Stimulated activated CD8-positive, alpha-beta memory T cell treated with anti-CD3 and anti-CD28 coated beads, Interleukin-7, amount 100 ng/mL, for 48 hours (primary cell): ENCODE results near the gene TNNT3.
"Not testable (repeated sequence)": the region's sequence is repeated elsewhere in the genome, so short reads cannot be mapped to it uniquely, and the experiment has no call there.

Experiments
- DNase-seq, 2 donors: peaks; one replicate each; pipeline ENCODE4 v3.0.0-alpha.2; 2020; ENCODE audit warnings: low read depth in 1 of 2; ENCODE audit errors: extremely low read depth in 1 of 2

The TNNT3 gene

DNA sequence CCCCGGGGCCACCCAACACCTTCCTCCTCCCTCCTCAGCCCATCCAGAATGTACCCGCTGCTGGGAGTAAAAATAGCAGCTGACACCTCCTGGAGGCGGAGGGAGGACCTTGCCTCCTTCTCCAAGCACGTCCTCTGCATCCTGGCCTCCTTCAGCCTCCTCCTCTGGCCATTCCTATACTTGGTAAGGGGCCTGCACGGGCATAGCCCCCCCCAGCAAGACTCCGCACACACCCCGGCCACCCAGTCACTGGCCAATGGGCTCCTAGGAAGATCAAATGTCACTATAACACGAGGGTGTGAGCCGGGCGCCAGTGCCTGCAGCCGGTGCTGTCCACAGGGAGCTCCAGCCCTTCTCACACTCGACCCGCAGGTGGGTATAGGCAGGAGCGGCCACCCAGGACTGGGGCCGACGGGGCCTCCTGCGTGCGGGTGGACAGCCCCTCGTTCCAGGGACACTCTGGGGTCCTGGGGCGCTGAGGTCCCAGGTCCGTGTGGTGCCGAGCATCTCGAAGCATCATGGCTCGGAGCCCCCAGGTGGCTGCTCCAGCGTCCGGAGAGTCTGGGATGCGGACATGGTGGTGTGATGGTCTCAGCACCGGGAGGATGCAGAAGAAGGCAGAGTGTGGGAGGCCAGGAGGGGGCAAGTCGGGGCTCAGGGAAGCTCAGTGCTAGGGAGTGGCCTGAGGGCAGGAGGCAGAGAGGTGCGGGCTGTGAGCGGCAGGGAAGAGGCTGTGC is at the start of gene TNNT3:
TNNT3 (plus strand) TSS at position 313 of the 737 bp plus-strand sequence. CDS start 3,172 bp downstream, outside the sequence.
- DNase-seq = no peak

DNA sequence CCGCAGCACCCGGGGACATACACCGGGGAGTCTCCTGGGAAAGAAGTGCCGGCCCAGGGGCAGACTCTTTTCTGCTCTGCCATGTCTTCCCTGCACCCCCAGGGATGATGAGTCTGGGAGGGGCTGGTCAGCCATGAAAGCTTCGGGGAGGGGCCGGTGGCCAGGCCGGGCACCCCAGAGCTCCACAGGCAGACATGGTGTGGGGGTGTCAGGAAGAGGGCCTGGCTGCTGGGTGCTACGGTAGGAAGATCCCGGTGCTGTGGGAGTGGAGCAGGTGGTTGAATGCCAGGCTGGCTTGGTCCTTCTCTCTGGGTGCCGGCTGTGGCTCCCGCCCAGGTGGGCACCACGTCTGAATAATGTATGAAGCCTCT is 49.2 kb upstream of the TNNT3 start:
- no peak for DNase-seq

DNA sequence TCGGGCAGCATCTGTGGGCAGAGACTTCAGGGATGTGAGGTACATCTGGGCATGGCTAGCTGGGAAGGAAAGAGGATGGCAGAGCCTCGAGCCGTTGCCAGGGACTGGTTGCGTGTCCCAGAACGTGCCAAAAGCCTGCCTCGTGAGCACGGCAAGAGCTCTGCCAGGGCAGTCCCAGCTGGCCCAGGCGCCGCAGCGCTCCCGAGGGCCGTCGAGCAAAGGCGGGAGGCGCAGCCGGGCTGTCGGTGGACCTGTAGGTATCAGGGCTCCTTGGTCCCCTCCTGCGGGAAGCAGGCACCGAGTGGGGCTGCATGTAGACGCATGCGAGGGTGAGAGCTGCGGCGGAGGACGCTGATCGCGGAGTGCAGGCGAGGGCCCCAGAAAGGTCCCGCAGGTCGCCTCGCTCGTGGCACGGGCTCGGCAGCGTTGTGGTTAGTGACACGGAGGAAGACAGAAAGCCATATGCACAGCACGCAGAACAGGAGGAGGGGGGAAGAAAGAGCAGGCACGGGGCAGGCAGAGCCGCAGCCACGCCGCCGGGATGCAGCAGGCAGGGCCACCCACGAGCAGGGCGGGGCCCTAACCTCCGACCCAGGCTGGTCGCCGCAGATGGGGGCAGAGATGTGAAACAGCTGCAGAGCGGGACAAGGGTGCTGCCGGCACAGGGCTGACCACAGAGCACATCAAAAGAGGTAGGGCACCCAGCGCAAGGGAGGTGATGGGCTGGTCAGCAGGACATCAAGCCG is 48.6 kb upstream of the TNNT3 start:
- DNase-seq = no peak

DNA sequence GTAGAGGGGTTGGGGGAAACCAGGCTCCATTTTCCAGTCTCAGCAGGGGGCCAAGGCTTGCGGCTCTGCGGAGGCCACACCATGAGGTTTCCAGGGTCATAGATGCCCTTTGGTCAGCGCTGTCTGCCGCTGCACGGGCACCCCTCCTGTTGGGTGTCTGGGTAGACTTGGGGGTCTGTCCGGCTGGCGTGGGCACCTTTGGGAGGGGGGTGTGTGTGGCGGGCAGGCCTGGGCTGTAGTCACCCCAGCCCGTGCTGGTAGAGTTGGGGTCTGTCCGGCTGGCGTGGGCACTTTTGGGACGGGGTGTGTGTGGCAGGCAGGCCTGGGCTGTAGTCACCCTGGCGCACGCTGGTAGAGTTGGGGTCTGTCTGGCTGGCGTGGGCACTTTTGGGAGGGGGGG is 48.0 kb upstream of the TNNT3 start:
- DNase-seq = no peak

DNA sequence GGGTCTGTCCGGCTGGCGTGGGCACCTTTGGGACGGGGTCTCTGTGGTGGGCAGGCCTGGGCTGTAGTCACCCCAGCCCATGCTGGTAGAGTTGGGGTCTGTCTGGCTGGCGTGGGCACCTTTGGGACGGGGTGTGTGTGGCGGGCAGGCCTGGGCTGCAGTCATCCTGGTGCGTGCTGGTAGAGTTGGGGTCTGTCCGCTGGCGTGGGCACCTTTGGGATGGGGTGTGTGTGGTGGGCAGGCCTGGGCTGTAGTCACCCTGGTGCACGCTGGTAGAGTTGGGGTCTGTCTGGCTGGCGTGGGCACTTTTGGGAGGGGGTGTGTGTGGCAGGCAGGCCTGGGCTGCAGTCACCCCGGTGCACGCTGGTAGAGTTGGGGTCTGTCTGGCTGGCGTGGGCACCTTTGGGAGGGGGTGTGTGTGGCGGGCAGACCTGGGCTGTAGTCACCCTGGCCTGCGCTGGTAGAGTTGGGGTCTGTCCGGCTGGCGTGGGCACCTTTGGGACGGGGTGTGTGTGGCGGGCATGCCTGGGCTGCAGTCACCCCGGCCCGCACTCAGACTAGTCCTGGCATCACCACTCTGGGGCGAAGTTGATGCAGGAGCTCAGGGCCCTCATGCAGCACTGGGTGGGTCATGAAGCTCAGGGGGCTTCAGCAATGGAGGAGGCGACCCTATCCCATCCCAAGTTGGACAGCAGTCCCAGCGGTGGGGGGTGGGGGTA is 47.1 kb upstream of the TNNT3 start:
- no peak for DNase-seq

DNA sequence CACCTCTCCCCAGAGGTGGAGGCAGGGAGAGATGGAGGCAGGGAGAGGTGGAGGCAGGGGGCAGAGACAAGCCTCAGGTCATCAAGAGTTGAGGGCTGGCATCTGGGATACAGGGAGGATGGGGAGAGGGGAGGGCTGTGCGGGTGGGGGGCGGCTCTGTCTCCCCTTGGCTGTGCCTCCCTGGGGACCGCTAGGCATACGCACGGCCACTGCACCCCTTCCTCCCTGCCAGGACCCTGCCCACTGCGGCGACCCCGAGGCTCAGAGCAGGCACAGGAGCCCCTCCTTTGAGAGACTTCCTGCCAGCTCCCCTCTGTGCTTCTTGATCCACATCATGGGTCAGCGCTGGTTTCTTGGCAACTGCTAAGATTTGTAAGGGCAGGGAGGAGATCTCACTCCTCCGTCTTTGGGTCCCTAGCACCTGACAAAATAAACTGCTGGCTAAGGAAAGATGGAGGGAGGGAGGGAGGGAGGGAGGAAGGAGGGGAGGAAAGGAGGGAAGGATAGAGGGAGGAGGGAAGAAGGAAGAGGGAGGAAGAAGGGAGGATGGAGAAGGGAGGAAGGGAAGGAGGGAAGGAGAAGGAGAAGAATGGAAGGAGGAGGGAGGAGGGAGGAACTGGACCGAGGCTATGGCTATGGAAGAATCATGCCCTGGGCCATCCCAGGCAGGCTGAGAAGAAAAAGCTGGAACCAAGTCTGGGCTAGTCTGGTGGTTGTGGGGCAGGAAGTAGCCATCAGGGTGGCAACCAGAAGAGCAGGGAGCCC is 46.3 kb upstream of the TNNT3 start:
- DNase-seq = no peak

DNA sequence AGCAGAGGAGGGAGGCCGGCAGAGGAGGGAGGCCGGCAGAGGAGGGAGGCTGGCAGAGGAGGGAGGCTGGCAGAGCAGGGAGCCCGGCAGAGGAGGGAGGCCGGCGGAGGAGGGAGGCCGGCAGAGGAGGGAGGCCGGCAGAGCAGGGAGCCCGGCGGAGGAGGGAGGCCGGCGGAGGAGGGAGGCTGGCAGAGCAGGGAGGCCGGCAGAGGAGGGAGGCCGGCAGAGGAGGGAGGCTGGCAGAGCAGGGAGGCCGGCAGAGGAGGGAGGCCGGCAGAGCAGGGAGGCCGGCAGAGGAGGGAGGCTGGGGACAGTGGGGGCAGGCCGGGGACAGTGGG is 45.7 kb upstream of the TNNT3 start:
- not testable (repeated sequence) for DNase-seq

DNA sequence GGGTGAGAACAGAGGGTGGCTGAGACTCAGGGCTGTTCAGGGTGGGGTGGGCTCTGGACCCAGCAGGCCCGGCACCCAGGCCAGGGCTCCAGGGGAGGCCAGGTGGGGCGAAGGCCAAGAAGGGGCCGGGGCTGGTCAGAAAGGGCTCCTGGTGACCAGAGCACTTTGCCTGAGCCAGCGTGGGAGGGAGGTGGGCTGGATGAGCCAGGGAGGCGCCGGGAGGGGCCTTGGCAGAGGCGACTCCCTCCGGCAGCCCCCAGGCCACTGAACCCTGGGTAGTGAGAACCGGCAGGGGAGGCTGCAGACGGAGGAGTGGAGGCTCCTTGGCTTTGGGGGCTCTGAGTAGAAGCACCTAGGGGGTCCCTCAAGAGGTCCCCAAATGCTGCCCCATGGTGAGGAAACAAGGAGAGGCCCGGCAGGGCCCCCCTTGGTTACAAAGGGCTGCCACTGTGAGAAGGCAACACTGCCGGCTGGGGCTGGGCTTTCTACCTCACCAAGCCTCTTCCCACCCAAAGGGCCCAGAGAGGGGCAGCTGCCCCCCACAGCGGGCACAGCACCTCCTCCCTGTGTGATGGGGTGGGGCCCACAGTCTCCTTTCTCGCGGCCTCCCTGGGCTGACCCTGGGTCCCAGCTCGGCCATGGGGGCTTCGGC is 44.9 kb upstream of the TNNT3 start:
- DNase-seq = not testable (repeated sequence)

DNA sequence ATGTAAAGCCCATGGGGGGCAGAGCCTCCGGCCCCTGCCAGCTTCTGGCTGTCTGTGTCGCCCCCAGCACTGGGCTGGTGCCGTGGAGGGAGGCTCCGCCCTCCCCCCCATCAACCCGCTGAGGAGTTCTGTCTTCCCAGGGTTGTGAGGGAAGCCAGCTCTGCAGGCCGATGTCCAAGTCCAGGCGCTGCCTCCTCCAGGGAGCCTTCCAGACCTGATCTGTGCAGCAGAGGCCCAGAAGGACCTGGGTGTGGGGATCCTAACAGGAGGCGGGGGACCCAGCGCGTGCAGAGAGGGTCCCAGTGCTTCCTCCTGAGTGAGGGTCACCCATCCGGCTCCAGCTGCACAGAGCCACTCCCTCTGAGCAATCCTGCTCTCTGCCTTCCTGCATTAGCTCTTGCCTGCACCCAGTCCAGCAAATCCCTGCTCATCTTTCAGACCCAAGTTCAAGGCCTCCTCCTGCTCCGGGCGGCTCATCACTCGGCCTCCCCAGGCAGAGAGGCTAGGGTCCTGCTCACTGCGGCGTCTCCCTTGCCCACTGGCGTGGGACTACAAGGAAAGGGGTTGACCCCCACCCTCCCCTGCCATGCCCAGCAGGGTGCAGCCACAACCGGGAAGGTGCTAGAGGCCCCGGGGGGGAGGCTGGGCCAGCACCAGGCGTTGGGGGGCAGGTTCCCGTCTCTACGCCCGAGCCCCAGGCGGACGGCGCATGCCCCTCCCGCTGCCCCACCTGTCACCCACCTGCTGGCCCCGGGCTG is 44.2 kb upstream of the TNNT3 start:
- DNase-seq = no peak

DNA sequence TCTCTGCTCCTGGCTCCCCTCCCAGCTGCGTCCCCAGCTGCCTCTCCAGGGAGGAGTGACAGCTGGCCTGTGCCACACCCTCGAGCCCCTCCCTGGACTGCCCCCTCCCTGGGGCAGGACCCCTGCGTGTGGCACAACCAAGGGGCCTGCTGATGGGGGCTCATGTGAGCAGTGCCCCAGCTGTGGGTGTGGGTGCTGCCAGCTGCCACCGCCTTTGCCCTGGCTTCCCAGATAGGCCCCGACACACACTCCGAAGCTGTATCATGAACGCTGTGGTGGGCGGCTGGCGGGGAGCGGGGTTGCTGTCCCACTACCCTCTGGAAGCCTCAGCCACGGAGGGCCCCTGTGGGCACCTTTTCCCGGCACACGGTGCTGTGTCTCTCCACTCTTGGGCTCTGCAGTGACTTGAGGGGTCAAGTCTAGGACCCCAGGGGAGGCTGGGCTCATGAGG is 43.6 kb upstream of the TNNT3 start:
- not testable (repeated sequence) for DNase-seq

DNA sequence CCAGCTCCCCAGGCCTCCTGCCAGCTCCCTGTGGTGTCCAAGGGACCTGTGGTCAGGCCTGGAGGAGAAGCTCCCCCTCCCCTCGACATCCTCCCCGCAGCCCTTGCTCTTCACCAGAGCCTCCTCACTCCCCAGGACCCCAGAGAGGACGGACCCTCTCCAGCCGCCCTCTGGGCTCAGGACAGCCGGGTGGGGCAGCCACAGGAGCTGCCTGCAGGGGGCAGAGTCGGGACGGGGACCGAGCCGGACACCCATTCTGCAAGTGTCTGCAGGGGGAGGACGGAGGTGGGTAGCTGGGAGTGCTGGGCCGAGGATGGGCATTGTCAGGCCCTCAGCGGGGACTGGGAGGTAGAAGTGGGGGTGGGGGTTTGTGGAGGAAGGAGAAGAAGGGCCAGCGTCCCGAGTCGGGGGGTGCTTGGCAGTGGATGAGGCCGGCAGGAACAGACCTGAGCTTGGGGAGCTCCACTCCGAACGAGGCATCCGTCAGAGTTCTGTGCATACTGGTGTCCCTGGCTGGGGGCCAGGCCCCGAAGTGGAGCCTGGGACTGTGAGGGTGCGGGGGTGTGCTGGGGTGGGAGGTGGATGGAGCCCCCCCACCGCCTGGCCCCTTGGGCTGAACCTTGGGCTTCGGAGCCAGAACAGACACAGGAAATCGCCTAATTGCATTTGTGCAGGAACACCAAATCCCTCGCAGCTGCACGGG is 43.0 kb upstream of the TNNT3 start:
- no peak for DNase-seq

DNA sequence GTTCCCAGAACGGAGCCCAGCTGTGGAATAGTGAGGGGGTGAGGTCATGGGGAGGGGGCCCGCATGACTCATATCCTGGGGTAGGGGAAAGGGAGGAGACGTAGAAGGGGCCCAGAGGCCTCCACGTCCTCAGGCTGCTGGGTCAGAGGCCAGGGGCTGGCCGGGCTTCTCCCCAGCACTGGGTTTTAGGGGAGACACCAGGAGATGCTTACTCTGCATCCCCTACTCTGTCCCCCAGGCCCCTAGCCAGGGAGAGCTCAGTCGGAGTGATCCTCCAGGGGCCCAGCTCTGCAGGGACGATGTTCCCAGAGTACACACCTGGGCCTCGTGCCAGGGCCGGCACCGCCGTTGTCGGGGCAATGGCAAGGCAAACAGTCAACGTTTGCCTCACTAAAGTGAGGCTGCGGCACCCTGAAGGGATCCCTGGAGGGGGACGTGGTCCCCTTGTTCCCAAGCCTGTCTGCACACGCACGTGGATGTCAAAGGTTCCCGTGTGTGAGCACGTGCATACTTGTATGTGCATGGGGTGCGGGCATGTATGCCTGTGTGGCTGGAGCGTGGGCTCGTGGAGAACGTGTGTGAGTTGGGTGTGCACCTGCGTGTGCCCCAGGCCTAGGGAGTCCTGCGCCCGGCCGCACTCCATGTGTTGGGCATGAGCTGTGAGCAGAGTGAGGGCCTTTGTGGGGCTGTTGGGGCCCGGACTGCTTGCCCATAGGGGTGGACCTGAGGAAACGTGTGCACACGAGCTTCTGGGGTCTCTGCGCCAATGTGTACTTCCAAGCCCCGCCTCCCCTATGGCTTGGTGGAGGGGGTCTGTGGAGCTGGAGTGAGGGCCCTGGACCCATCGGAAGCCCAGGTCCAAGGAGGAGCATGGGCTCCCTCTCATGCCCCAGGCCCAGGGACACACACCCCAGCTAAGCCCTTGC is 42.0 kb upstream of the TNNT3 start:
- DNase-seq = no peak

DNA sequence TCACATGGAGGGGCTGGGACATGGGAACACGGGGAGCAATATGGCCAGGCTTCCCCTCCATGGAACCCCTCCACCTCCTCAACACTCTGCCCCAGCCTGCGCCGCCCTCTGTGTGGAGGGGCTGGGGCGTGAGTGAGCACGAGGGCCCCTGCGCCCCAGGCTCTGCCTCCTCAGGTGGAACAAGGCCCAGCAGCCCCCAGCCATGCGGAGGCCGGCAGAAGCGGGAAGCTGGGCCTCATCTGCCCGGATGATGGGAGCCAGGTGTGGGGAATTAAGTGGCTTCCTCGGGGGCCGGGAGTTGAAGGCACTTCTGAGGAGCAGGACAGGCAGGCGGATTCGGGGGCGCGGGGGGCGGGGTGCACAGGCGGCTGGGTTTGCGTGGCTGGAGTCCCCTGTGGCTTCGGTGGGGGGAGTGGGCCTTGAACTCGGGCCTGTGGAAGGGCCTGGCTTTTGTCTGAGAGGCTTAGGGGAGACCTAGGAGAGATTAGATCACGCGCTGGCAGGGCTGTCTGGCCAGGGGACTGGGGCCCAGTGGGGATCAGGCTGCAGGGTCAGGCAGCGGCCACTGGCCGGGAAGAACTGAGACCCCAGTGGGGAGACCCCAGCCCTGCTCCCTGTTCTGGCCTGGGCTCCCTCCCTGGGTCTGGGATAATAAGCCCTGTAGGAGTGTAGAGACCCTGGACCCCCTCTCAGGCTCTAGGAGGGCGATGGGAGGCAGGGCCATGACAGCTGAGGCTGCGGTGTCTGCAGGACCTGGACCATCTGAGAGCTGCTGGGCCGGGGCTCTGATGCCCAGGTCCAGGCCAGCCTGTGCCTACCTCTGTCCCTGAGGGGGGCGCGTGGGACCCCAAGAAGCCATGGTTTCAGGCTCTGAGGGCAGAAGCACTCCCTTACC is 41.1 kb upstream of the TNNT3 start:
- no peak for DNase-seq

DNA sequence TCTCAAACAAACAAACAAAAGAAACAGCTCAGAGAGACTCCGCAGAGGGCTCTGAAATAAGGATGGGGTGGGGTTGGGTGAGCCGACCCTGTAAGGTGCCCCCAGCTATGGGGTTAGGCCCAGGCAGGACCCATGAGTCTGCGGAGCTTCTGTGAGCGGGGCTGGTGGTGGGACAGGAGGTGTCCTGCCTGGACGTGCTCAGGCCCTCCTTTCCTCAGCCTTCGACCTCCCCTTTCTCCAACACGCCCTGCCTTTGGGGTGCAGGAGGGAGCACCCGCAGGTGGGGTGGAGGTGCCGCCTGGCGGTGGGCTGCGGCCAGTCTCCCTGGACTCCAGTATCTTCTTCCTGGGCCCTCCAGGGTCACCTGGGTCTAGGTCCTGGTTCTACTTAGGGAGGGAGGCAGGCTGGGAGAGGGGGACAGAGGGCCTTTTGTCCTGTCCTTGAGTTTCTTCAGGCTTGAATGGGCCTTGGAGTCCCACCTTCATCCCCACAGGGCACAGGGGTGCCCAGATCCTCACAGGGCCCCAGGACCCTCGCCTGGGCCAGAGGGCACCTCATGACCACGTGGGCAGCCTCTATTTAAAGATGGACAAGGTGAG is 40.1 kb upstream of the TNNT3 start:
- DNase-seq = no peak

DNA sequence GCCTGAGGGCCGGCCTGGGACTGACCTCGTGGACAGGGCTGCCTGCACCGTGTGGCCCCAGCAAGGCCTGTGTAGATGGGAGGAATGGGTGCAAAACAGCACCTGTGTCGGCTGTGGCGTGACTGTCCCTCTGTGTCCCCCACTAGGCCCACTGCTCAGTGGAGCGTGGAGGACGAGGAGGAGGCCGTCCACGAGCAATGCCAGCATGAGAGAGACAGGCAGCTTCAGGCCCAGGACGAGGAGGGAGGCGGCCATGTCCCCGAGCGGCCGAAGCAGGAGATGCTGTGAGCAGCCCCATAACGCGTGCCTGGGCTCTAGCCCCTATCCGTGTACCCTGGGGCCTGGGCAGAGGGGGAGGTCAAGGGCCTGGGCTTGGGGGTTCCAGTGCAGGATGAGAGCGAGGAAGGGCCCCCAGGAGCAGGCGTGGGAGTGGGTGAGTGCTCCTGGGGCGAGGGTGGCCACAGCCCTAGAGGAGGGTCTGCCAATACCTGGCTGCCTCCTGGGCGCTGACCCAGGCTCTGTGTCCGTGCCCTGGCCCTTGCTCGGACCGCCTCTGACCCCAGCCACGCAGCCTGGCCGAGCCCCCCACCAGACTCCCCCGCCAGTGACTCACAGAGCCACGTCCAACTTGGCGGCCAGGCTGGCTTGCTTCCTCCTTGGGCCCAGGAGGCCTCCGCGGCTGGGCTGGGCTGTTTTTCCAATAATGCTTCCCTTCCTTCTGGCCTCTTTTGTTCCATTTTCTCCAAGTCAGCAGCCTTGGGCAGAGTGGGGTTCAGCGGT is 39.4 kb upstream of the TNNT3 start:
- DNase-seq = no peak
